Aorta (tissue), 5 donors: ENCODE results near the gene SMIM1. TPM values are rescaled to one million over a fixed set of nuclear protein-coding genes. Genes with fewer than 3 reads are reported as not detected.

Source experiments
- ATAC-seq: fragments of 200-7000 bp; cut with Tn5 transposase; one replicate; pipeline ENCODE4 v1.9.1; 2022; ENCODE audit warnings: moderate library complexity; ENCODE audit not compliant: low FRiP score
- DNase-seq, 2 donors: peaks; one replicate each; pipeline ENCODE4 v3.0.0-alpha.2; 2020
- H3K27ac ChIP-seq, 2 donors: one replicate each; pipeline ENCODE4 v1.5.1; 2013; ENCODE audit warnings: low read length in 2 of 2, mild to moderate bottlenecking in 2 of 2, moderate library complexity in 2 of 2, control low read depth in 1 of 2, inconsistent platforms in 1 of 2, low read depth in 1 of 2
- H3K27me3 ChIP-seq, 2 donors: one replicate each; pipeline ENCODE4 v1.6.1; 2013; ENCODE audit warnings: control low read depth in 1 of 2, low read length in 1 of 2, mild to moderate bottlenecking in 1 of 2, moderate library complexity in 1 of 2; ENCODE audit not compliant: insufficient read depth in 2 of 2, control insufficient read depth in 1 of 2
- H3K36me3 ChIP-seq, 2 donors: one replicate each; pipeline ENCODE4 v1.6.1; 2013; ENCODE audit warnings: control low read depth in 1 of 2, low read length in 1 of 2, mild to moderate bottlenecking in 1 of 2; ENCODE audit not compliant: insufficient read depth in 2 of 2, control insufficient read depth in 1 of 2
- H3K4me1 ChIP-seq, 2 donors: one replicate each; pipeline ENCODE4 v1.6.1; 2013; ENCODE audit warnings: low read length in 2 of 2, control low read depth in 1 of 2, mild to moderate bottlenecking in 1 of 2, moderate library complexity in 1 of 2; ENCODE audit not compliant: insufficient read depth in 2 of 2, control insufficient read depth in 1 of 2
- H3K4me3 ChIP-seq, 2 donors: one replicate each; pipeline ENCODE4 v1.5.1; 2013; ENCODE audit warnings: low read length in 2 of 2, control low read depth in 1 of 2, mild to moderate bottlenecking in 1 of 2
- H3K9me3 ChIP-seq: one replicate; pipeline ENCODE4 v1.6.1; 2013; ENCODE audit warnings: mild to moderate bottlenecking, low read length; ENCODE audit not compliant: control insufficient read depth
- WGBS, 2 donors: extraction: QIAGEN DNeasy Blood & Tissue Kit; methylation state at CpG; one replicate each; pipeline ENCODE4 v1.1.7; 2013; 5-methylcytosine and 5-hydroxymethylcytosine counted together
- intact Hi-C, 2 donors: fragments of 100-400 bp; cut with DNase I; formaldehyde crosslinking; loops; one replicate each; pipeline versions ENCODE4 v1.14.2 to v1.15.0; 2022
- polyA plus RNA-seq, 2 donors: library from polyadenylated mRNA; stranded (reverse); fragments of 200-250 nt; gene quantifications; one replicate each; pipeline ENCODE4 v1.2.3, GENCODE V29; 2013
- total RNA-seq, 2 donors: library from RNA; stranded (reverse); fragmentation: NEBNext Ultra II Directional; extraction: Animal tissue kit (Norgen Biotek cat#: 25700); gene quantifications; one replicate each; pipeline ENCODE4 v1.2.1, GENCODE V29; 2021
- donor health status: healthy with polysubstance abuse.
- donor health status: Bipolar disorder and iron deficiency.
- donor health status: DM: no; HTN: no; CAD: no.
- donor health status: DM: no; HTN: no; CAD: no.
- donor health status: DM: yes; HTN: yes; CAD: no.

SMIM1 gene
- total and polyA plus RNA-seq, 4 donors, result 3.9 to 7.5 (median 6.0) TPM

- ATAC-seq, result no peak
- no peaks in the 10 kb centered on the region for H3K4me1 ChIP-seq
- no peaks in the 10 kb centered on the region for H3K36me3 ChIP-seq
- intact Hi-C loops, result no loop called here
- H3K4me3 ChIP-seq, result no peak overlapping the region
- 83 to 84% methylated on average over 17 of the region's 17 CpGs for WGBS, 2 donors
- no peak overlapping the region for H3K27ac ChIP-seq
- H3K9me3 ChIP-seq, result peaks cover 1% of the 10 kb centered on the region
- no peak for DNase-seq
- no peaks in the 10 kb centered on the region for H3K27me3 ChIP-seq
These were observed 11.1 kb upstream of the SMIM1 start for GRCh38 chr1:3761296-3762010.

- DNase-seq (no peak), ATAC-seq (no peak)
- Histone ChIP-seq H3K9me3 (peaks cover 1% of the 10 kb centered on the region), H3K27me3 (no peaks in the 10 kb centered on the region), H3K4me1 (no peaks in the 10 kb centered on the region), H3K36me3 (no peaks in the 10 kb centered on the region), H3K27ac (no peak overlapping the region), H3K4me3 (no peak overlapping the region)
- intact Hi-C loops, result no loop called here
- WGBS, 2 donors, result 78 to 83% methylated on average over 14 to 15 of the region's 15 CpGs
These were observed 10.2 kb upstream of the SMIM1 start for GRCh38 chr1:3762151-3762872.

- DNase-seq (no peak), ATAC-seq (no peak)
- Histone ChIP-seq H3K27me3 (no peaks in the 10 kb centered on the region), H3K36me3 (no peaks in the 10 kb centered on the region), H3K9me3 (peaks cover 1% of the 10 kb centered on the region), H3K4me3 (no peak overlapping the region), H3K4me1 (no peaks in the 10 kb centered on the region), H3K27ac (no peak overlapping the region)
- intact Hi-C loops, result no loop called here
- 82 to 84% methylated on average over 10 to 12 of the region's 12 CpGs for WGBS, 2 donors
These were observed 9.7 kb upstream of the SMIM1 start for GRCh38 chr1:3762873-3763228.

- intact Hi-C loops, result no loop called here
- Histone ChIP-seq H3K9me3 (peaks cover 1% of the 10 kb centered on the region), H3K4me1 (no peaks in the 10 kb centered on the region), H3K4me3 (no peak overlapping the region), H3K36me3 (no peaks in the 10 kb centered on the region), H3K27ac (no peak overlapping the region), H3K27me3 (no peaks in the 10 kb centered on the region)
- ATAC-seq, result no peak
- peak in 1 of 2 donors; percentile 65 for DNase-seq
- 81 to 83% methylated on average over 29 to 31 of the region's 31 CpGs for WGBS, 2 donors
These were observed 9.0 kb upstream of the SMIM1 start for GRCh38 chr1:3763351-3764125.

GRCh38 chr1:3767328-3767925 lies 5.1 kb upstream of the SMIM1 start:
- Histone ChIP-seq H3K36me3 (no peaks in the 10 kb centered on the region), H3K4me3 (no peak overlapping the region), H3K9me3 (no peaks in the 10 kb centered on the region), H3K27ac (no peak overlapping the region), H3K27me3 (no peaks in the 10 kb centered on the region), H3K4me1 (no peaks in the 10 kb centered on the region)
- no peak for ATAC-seq
- WGBS, 2 donors, result 89 to 92% methylated on average over 17 of the region's 17 CpGs
- intact Hi-C loops, result no loop called here
- no peak for DNase-seq

- H3K27ac ChIP-seq, result no peak overlapping the region
- no peaks in the 10 kb centered on the region for H3K27me3 ChIP-seq
- WGBS, 2 donors, result 93 to 94% methylated on average over 22 of the region's 22 CpGs
- no peak overlapping the region for H3K4me3 ChIP-seq
- ATAC-seq (no peak), DNase-seq (no peak)
- H3K36me3 ChIP-seq, result no peaks in the 10 kb centered on the region
- H3K9me3 ChIP-seq, result no peaks in the 10 kb centered on the region
- intact Hi-C loops, result no loop called here
- H3K4me1 ChIP-seq, result no peaks in the 10 kb centered on the region
These were observed 3.6 kb upstream of the SMIM1 start for GRCh38 chr1:3768811-3769390.

- no peaks in the 10 kb centered on the region for H3K9me3 ChIP-seq
- intact Hi-C loops, result no loop called here
- H3K36me3 ChIP-seq, result no peaks in the 10 kb centered on the region
- H3K4me1 ChIP-seq, result no peaks in the 10 kb centered on the region
- WGBS, 2 donors, result 88 to 92% methylated on average over 16 of the region's 16 CpGs
- no peaks in the 10 kb centered on the region for H3K27me3 ChIP-seq
- ATAC-seq, result no peak
- H3K4me3 ChIP-seq, result no peak overlapping the region
- DNase-seq, result no peak
- H3K27ac ChIP-seq, result no peak overlapping the region
These were observed 2.3 kb upstream of the SMIM1 start for GRCh38 chr1:3770047-3770765.
